Hematopoietic multipotent progenitor cell treated with erythropoietin and hydrocortisone succinate and interleukin-3 and kit ligand, for 8 days (in vitro differentiated cells): ENCODE measurements around the gene ATRX.

ENCODE experiments used
- DNase-seq: peaks from one replicate; pipeline ENCODE4 v3.0.0-alpha.2; 2015

Gene ATRX

DNA sequence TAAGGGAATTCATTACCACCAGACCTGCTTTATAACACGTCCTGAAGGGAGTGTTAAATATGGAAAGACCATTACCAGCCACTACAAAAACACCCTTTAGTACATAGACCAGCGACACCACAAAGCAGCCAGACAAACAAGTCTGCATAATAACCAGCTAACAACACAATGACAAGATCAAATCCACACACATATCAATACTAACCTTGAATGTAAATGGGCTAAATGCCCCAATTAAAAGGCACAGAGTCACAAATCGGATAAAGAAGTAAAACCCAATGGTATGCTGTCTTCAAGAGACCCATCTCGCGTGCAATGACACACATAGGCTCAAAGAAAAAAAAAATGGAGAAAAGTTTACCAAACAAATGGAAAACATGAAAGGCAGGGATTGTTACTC lies 302.0 kb downstream of the ATRX start:
- no peak for DNase-seq

DNA sequence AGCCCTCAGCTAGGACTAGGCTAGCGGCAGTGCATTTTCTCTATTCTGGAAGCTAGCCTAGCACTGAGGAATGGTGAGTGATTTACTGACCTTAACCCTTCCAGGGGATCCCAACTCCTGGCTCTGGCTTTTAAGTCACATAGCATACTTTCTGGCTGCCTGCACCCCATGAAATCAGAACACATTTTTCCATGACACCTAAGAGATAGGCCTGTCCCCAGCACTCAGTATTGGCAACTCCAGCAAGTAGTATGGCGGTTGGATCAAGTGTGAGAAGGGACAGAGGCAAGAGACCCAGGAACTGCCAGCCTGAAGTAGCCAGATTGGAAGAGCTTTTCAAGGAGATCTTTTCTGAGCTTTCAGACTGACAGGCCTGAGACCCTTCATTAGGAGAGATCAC lies 330.6 kb downstream of the ATRX start:
- no peak for DNase-seq
